NT2/D1 (cell line): Measurements from ENCODE around the gene PARG.
"Not testable (repeated sequence)": the region's sequence is repeated elsewhere in the genome, so short reads cannot be mapped to it uniquely, and the experiment has no call there.

Source experiments
- YY1 ChIP-seq: IDR thresholded peaks from 2 replicates; pipeline ENCODE4 v1.6.1; 2011; ENCODE audit not compliant: insufficient read length, insufficient read depth
- ZNF274 ChIP-seq: IDR thresholded peaks from 2 replicates; pipeline ENCODE4 v1.6.1; 2011; ENCODE audit warnings: mild to moderate bottlenecking, low read depth, low read length

- TF ChIP-seq ZNF274, YY1: not testable (repeated sequence)
These were observed 59.5 kb downstream of the PARG start for GRCh38 chr10:49882327-49882726.
